Spleen (tissue), 7 donors: ENCODE results near the gene RNASE9.

Source experiments
- CTCF ChIP-seq, 11 experiments: fragments of 200-600 bp in 7 of 11; fragments of 450-650 bp in 4 of 11; sonication (generic) in 4 of 11; IDR thresholded peaks in 8 of 11; conservative IDR thresholded peaks in 3 of 11; 1 replicate in 7 of 11; 2 replicates in 4 of 11; pipeline versions ENCODE4 v1.4.0 to v1.8.0; 2016 to 2021; ENCODE audit warnings: antibody characterized with exemption in 11 of 11, inconsistent platforms in 4 of 11, mild to moderate bottlenecking in 1 of 11
- POLR2A ChIP-seq, 3 donors: fragments of 450-650 bp; IDR thresholded peaks; one replicate each; pipeline ENCODE4 v1.5.1; 2017; ENCODE audit warnings: antibody characterized with exemption in 3 of 3, mild to moderate bottlenecking in 1 of 3
- POLR2AphosphoS5 ChIP-seq, 3 donors: sonication (generic); formaldehyde crosslinking; IDR thresholded peaks; one replicate each; pipeline ENCODE4 v1.5.1; 2017; ENCODE audit warnings: antibody characterized with exemption in 3 of 3
- donor health status: DM: no; HTN: no; CAD: no; lungs with moderate emphysema.
- donor health status: DM: no; HTN: no; CAD: no.
- donor health status: DM: no; HTN: no; CAD: no.

- TF ChIP-seq CTCF (IDR thresholded peaks at IDR 0.05 in 8 of 11, conservative IDR thresholded peaks at IDR 0.05 in 3 of 11) (no peak), POLR2A (IDR thresholded peaks at IDR 0.05) (no peak), POLR2AphosphoS5 (IDR thresholded peaks at IDR 0.05) (no peak)
Measured at GRCh38 chr14:20512177-20512905, 48.5 kb downstream of the RNASE9 start.
